ENCODE results near the gene MYOG. TPM values are rescaled to one million over a fixed set of nuclear protein-coding genes. Genes with fewer than 3 reads are reported as not detected.

The MYOG gene
- total RNA-seq, 2 donors from 2014 or later, result not detected

DNA sequence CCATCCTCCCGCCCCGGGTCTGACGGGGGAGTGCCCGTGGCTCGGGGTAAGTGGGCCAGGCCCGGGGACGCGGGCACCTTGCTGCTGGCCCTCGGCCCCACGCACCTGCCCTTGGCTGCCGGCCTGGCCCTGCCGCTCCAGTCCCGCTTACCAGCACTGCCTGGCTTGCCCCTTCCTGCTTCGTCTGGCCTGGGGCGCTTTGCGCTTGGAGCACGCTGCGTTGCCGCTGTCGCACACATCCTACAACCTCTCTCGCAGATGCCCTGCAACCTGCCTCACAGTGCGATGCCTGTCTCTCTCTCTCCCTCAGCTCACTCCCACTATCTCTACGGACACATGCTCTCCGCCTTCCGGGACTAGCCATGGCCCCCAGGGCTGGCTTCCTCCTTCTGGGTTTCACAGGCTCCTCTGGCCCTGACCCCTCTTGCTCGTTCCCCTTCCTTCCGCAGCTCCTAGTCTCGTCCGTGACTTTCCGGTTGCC lies 9.7 kb downstream of the MYOG start:
- Mint-ChIP-seq H3K4me3 (peak overlapping the region; percentile 47), H3K27me3 (ENCODE audit: insufficient read depth) (peaks cover 71% of the 10 kb centered on the region), H3K4me1 (peaks cover 3% of the 10 kb centered on the region), H3K27ac (no peak overlapping the region), H3K36me3 (ENCODE audit: low read depth) (no peaks in the 10 kb centered on the region), H3K9me3 (no peaks in the 10 kb centered on the region)
- Histone ChIP-seq H3K36me3 (ENCODE audit: control insufficient read depth, insufficient read depth, low read length) (peaks cover 4% of the 10 kb centered on the region), H3K4me1 (ENCODE audit: control insufficient read depth, insufficient read depth, low read length) (peaks cover 4% of the 10 kb centered on the region), H3K27me3 (ENCODE audit: control insufficient read depth, insufficient read depth, low read length, poor library complexity, severe bottlenecking) (peaks cover 38% of the 10 kb centered on the region), H3K4me3 (ENCODE audit: low read length) (no peak overlapping the region), H3K27ac (ENCODE audit: low read depth, low read length) (no peak overlapping the region), H3K9ac (ENCODE audit: extremely low read depth, low read length, poor library complexity, severe bottlenecking) (no peak overlapping the region), H3K9me3 (ENCODE audit: control insufficient read depth, low read length) (no peaks in the 10 kb centered on the region)
- 62 to 73% methylated on average over 20 to 29 of the region's 30 CpGs for WGBS, 2 experiments (ENCODE audit: insufficient coverage in 1 of 2, insufficient read length in 1 of 2)
- peak; percentile 72 for DNase-seq
- TF ChIP-seq, protein P1, sequence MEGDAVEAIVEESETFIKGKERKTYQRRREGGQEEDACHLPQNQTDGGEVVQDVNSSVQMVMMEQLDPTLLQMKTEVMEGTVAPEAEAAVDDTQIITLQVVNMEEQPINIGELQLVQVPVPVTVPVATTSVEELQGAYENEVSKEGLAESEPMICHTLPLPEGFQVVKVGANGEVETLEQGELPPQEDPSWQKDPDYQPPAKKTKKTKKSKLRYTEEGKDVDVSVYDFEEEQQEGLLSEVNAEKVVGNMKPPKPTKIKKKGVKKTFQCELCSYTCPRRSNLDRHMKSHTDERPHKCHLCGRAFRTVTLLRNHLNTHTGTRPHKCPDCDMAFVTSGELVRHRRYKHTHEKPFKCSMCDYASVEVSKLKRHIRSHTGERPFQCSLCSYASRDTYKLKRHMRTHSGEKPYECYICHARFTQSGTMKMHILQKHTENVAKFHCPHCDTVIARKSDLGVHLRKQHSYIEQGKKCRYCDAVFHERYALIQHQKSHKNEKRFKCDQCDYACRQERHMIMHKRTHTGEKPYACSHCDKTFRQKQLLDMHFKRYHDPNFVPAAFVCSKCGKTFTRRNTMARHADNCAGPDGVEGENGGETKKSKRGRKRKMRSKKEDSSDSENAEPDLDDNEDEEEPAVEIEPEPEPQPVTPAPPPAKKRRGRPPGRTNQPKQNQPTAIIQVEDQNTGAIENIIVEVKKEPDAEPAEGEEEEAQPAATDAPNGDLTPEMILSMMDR (conservative IDR thresholded peaks at IDR 0.05), result no peak

DNA sequence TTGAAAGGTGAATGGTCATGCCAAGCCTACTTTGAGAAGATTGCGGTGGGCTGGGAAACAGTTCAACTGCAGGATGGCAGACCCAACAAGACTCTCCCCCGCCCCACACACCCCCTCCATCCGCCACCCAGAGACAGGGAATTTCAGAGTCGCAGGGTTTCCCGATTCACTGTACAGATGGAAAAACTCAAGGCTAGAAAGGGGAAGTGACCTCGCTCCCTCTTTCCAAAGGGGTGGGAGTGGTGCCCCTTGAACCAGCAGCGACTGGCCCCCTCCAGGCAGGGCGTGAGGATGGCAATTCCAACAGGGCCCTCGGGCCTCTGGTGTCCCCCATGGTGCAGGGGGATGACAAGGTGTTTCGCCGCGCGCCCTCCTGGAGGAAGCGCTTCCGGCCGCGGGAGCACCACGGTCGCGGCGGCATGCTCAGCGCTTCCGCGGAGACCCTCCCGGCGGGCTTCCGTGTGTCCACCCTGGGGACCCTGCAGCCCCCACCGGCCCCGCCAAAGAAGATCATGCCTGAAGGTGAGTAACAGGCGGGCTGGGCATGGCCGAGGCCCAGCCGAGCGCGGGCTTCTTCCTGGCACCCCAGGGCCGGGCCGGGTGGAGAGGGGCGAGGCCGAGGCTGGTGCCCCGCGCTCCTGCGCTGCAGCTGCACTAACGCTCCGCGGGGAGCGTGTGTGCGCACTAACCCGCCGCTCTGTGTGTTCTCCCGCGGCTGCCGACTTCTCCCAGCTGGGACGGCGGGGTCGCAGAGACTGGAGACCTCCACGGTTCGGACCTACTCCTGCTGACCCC lies 10.4 kb downstream of the MYOG start:
- Mint-ChIP-seq H3K4me3 (peak overlapping the region; percentile 47), H3K27me3 (ENCODE audit: insufficient read depth) (peaks cover 71% of the 10 kb centered on the region), H3K27ac (no peak overlapping the region), H3K9me3 (no peaks in the 10 kb centered on the region), H3K36me3 (ENCODE audit: low read depth) (no peaks in the 10 kb centered on the region), H3K4me1 (no peaks in the 10 kb centered on the region)
- TF ChIP-seq, protein P1 (conservative IDR thresholded peaks at IDR 0.05), result no peak
- Histone ChIP-seq H3K4me1 (ENCODE audit: control insufficient read depth, insufficient read depth, low read length) (no peaks in the 10 kb centered on the region), H3K27me3 (ENCODE audit: control insufficient read depth, insufficient read depth, low read length, poor library complexity, severe bottlenecking) (peaks cover 38% of the 10 kb centered on the region), H3K27ac (ENCODE audit: low read depth, low read length) (no peak overlapping the region), H3K9me3 (ENCODE audit: control insufficient read depth, low read length) (no peaks in the 10 kb centered on the region), H3K36me3 (ENCODE audit: control insufficient read depth, insufficient read depth, low read length) (peaks cover 4% of the 10 kb centered on the region), H3K4me3 (ENCODE audit: low read length) (no peak overlapping the region), H3K9ac (ENCODE audit: extremely low read depth, low read length, poor library complexity, severe bottlenecking) (no peak overlapping the region)
- peak; percentile 64 for DNase-seq
- 50 to 57% methylated on average over 10 to 56 of the region's 56 CpGs for WGBS, 2 experiments (ENCODE audit: insufficient coverage in 1 of 2, insufficient read length in 1 of 2)

- no peaks in the 10 kb centered on the region for H3K4me1 ChIP-seq (ENCODE audit: control insufficient read depth, insufficient read depth, low read length)
- no peaks in the 10 kb centered on the region for H3K9me3 Mint-ChIP-seq
- no peak overlapping the region for H3K4me3 Mint-ChIP-seq
- H3K27ac ChIP-seq (ENCODE audit: low read depth, low read length), result no peak overlapping the region
- DNase-seq, result no peak
- H3K27me3 ChIP-seq (ENCODE audit: control insufficient read depth, insufficient read depth, low read length, poor library complexity, severe bottlenecking), result peaks cover 38% of the 10 kb centered on the region
- TF ChIP-seq, protein P1 (conservative IDR thresholded peaks at IDR 0.05), result no peak
- peaks cover 4% of the 10 kb centered on the region for H3K36me3 ChIP-seq (ENCODE audit: control insufficient read depth, insufficient read depth, low read length)
- H3K9ac ChIP-seq (ENCODE audit: extremely low read depth, low read length, poor library complexity, severe bottlenecking), result no peak overlapping the region
- no peak overlapping the region for H3K4me3 ChIP-seq (ENCODE audit: low read length)
- H3K36me3 Mint-ChIP-seq (ENCODE audit: low read depth), result no peaks in the 10 kb centered on the region
- no peaks in the 10 kb centered on the region for H3K4me1 Mint-ChIP-seq
- H3K9me3 ChIP-seq (ENCODE audit: control insufficient read depth, low read length), result no peaks in the 10 kb centered on the region
- H3K27ac Mint-ChIP-seq, result no peak overlapping the region
- peaks cover 64% of the 10 kb centered on the region for H3K27me3 Mint-ChIP-seq (ENCODE audit: insufficient read depth)
Observed at GRCh38 chr1:203074610-203075009, 11.2 kb downstream of the MYOG start.

All from endodermal cell (in vitro differentiated cells).